ENCODE measurements around the gene PIK3CB.
"Not testable (repeated sequence)": the region's sequence is repeated elsewhere in the genome, so short reads cannot be mapped to it uniquely, and the experiment has no call there.

PIK3CB gene

DNA sequence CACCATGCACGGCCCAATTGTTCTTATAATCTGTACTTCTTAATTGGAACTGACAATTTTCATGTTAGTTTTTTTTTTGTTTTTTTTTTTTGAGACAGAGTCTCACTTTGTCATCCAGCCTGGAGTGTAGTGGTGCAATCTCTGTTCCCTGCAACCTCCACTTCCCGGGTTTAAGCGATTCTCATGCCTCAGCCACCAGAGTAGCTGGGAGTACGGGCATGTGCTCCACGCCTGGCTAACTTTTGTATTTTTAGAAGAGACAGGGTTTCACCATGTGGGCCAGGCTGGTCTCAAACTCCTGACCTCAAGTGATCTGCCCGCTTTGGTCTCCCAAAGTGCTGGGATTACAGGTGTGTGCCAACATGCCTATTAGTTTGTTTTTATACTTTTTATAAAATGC lies 153.8 kb downstream of the PIK3CB start:
- not testable (repeated sequence) for DNase-seq (ENCODE audit: low read depth)

DNA sequence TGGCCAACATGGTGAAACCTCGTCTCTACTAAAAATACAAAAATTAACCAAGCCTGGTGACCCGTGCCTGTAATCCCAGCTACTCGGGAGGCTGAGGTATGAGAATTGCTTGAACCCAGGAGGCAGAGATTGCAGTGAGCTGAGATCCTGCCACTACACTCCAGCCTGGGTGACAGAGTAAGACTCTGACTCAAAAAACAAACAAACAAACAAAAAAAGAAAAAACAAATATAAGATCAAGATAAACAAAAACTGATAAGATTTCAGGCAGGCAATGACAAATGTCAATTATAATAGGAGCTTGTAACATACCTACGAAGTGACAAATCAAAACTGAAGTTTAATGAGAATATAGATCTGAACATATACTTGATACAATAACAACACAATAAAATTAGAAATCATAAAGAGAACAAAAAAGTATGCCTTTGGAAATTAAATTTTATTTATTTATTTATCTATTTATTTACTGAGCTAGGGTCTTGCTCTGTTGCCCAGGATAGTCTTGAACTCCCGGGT lies 155.8 kb downstream of the PIK3CB start:
- DNase-seq (ENCODE audit: low read depth) = no peak

GRCh38 chr3:138678086-138678485 lies 156.6 kb downstream of the PIK3CB start:
- no peak for DNase-seq (ENCODE audit: low read depth)

GRCh38 chr3:138675393-138675792 lies 159.3 kb downstream of the PIK3CB start:
- no peak for DNase-seq (ENCODE audit: low read depth)

DNA sequence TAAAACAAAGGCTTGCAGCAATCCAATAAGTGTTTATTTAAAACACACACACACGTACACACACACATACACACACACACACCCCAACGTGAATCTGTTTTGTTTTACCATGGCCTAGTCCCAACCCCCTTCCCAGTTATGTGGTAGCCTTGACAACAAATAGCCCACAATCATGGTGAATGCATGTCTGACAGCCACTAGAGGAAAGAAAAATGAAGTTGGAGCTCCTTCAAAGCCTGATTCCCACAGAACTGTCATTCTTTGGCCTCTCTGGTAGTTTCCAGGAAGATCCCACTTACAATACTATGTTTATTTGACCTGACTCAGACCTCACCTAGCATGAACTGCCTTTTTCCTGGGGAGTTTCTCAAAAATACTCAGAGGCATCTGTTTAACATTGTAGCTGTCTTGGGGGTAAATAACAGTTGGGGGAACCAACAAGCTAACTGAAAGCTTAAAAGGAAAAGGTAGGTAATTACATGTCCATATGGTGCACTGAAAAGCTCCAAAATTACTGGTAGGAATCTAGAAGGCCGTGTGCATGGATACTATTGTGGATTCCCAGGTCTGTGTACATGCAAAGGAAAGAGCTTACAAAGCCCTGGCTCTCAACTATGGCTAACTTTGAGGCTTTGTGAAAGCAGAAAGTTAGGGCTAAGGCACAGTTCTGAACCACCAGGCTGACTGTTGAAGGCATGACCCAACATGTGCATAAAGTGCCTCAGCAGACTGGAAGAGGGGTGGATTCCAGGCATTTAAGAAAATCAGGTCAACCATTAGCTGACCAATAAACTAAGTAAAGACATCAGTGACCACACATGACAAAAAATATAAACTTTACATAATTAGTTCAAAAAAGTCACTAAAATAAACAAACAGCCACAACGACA lies 160.8 kb downstream of the PIK3CB start:
- DNase-seq (ENCODE audit: low read depth) = no peak

- no peak for DNase-seq (ENCODE audit: low read depth)
Observed at GRCh38 chr3:138670407-138670806, 164.3 kb downstream of the PIK3CB start.

GRCh38 chr3:138668107-138668506 lies 166.6 kb downstream of the PIK3CB start:
- no peak for DNase-seq (ENCODE audit: low read depth)

- no peak for DNase-seq (ENCODE audit: low read depth)
Observed at GRCh38 chr3:138657508-138657907, 177.2 kb downstream of the PIK3CB start.

GRCh38 chr3:138653567-138653966 lies 181.2 kb downstream of the PIK3CB start:
- DNase-seq (ENCODE audit: low read depth) = no peak

- no peak for DNase-seq (ENCODE audit: low read depth)
Observed at GRCh38 chr3:138649134-138649533, 185.6 kb downstream of the PIK3CB start.

DNA sequence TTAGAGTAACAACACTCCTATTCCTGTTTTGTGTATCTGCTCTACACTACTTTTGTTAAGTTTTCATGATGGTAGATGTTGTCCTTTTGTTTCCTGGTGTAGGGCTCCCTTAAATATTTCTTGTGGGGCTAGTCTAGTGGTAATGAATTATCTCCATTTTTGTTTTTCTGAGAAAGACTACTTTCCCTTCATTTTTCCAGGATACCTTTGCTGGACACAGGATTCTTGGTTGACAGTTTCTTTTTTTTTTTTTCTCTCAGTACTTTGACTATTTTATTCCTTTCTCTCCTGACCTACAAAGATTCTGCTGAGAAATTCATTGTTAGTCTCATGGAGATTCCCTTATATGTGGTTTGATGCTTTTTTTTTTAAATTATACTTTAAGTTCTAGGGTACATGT lies 188.2 kb downstream of the PIK3CB start:
- no peak for DNase-seq (ENCODE audit: low read depth)

GRCh38 chr3:138646008-138646407 lies 188.7 kb downstream of the PIK3CB start:
- DNase-seq (ENCODE audit: low read depth) = no peak

- no peak for DNase-seq (ENCODE audit: low read depth)
Observed at GRCh38 chr3:138642927-138643253, 191.8 kb downstream of the PIK3CB start.

- no peak for DNase-seq (ENCODE audit: low read depth)
Observed at GRCh38 chr3:138642226-138642926, 192.4 kb downstream of the PIK3CB start.

DNA sequence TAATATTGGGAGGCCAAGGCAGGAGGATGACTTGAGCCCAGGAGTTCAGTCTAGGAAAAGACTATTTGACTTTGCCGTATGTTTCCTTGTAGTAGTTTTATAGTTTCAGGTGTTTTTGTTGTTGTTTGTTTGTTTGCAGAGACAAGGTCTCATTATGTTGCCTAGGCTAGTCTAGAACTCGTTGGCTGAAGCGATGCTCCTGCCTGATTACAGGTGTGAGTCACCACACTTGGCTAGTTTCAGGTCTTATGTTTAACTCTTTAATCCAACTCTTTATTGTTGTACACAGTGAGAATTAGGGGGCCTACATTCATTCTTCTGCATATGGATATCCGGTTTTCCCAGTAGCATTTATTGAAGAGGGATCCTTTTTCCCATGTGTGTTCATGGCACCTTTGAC lies 194.2 kb downstream of the PIK3CB start:
- DNase-seq (ENCODE audit: low read depth) = no peak

- DNase-seq (ENCODE audit: low read depth) = no peak
Observed at GRCh38 chr3:138638641-138639040, 196.1 kb downstream of the PIK3CB start.

DNA sequence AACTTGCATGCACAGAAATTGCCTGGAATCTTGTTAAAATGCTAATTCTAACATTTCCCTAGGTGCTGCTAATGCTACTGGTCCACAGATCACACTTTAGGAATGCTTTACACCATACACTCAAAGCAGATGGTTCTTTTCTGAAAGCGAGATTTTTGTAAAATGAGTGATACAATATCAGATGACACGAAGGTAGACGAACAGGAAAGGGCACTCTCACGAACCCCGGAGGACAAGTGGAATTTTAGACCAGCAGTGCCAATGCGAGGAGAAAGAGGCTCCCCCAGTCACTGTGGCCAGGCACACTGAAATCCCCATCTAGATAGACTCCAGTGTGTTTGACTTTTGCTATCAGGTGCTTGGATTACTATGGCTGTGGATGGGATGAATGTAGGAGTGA lies 205.2 kb downstream of the PIK3CB start:
- DNase-seq (ENCODE audit: low read depth) = no peak

- DNase-seq (ENCODE audit: low read depth) = no peak
Observed at GRCh38 chr3:138625707-138626365, 208.9 kb downstream of the PIK3CB start.

- no peak for DNase-seq (ENCODE audit: low read depth)
Observed at GRCh38 chr3:138624518-138624917, 210.2 kb downstream of the PIK3CB start.

DNA sequence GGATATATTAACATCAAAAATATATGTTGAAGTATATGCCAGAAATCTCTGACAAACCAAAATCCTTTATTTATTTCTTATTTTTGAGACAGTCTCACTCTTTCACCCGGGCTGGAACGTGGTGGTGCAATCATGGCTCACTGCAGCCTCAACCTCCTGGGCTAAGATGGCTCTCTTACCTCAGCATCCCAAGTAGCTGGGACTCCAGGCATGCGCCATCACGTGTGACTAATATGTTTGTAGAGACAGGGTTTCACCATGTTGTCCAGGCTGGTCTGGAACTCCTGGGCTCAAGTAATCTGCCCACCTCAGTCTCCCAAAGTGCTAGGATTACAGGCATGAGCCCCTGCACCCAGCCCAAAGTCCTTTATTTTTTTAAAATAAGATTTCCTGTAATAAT lies 214.3 kb downstream of the PIK3CB start:
- DNase-seq (ENCODE audit: low read depth) = no peak

- no peak for DNase-seq (ENCODE audit: low read depth)
Observed at GRCh38 chr3:138615462-138615861, 219.3 kb downstream of the PIK3CB start.

GRCh38 chr3:138609898-138610266 lies 224.8 kb downstream of the PIK3CB start:
- DNase-seq (ENCODE audit: low read depth) = no peak
